ENCODE data around the gene RBM3.

RBM3 gene

DNA sequence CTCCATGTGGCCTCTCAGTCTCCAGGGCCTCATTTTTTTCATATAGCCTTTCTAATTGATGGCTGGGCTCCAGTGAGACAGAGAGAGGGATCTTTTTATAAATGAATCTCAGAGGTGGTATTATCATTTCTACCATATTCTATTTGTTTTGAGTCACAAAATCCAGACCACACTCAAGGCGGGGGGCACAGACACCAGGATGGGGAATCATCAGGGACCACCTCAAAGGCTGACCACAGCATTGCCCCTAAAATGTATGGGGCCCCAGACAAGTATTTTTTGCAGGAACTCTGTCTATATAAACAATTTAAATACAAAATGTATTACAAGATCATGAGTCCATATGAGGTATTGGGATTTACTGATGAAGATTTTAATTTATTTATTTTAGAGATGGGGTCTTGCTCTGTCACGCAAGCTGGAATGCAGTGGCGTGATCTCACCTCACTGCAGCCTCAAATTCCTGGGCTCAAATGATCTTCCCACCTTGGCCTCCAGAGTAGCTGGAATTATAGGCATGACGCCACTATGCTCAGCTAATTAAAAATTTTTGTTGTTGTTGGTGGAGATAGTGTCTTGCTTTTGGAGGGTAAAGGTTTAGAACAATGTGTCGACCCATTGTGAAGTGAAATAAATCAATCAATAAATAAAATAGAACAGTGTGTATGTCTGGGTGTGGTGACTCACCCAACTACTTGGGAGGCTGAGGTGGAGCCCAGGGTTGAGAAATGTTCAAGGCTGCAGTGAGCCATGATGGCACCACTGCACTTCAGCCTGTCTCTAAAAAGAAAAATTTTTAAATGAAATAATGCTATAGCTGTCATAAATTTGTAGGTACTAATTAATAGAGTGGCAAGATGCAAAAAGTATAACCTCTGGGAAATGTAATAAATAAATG, 52.4 kb downstream of the RBM3 start:
- TF ChIP-seq, protein P1, sequence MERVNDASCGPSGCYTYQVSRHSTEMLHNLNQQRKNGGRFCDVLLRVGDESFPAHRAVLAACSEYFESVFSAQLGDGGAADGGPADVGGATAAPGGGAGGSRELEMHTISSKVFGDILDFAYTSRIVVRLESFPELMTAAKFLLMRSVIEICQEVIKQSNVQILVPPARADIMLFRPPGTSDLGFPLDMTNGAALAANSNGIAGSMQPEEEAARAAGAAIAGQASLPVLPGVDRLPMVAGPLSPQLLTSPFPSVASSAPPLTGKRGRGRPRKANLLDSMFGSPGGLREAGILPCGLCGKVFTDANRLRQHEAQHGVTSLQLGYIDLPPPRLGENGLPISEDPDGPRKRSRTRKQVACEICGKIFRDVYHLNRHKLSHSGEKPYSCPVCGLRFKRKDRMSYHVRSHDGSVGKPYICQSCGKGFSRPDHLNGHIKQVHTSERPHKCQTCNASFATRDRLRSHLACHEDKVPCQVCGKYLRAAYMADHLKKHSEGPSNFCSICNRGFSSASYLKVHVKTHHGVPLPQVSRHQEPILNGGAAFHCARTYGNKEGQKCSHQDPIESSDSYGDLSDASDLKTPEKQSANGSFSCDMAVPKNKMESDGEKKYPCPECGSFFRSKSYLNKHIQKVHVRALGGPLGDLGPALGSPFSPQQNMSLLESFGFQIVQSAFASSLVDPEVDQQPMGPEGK (tag by site-specific recombination; IDR thresholded peaks at IDR 0.05), result no peak
- TF ChIP-seq ZBTB26 (tag by site-specific recombination; optimal IDR thresholded peaks at IDR 0.05), result no peak
- TF ChIP-seq ZNF248 (tag by site-specific recombination; IDR thresholded peaks at IDR 0.05), result no peak
- TF ChIP-seq KLF7 (tag by site-specific recombination; IDR thresholded peaks at IDR 0.05; ENCODE audit: borderline replicate concordance), result no peak
- TF ChIP-seq, protein P2, sequence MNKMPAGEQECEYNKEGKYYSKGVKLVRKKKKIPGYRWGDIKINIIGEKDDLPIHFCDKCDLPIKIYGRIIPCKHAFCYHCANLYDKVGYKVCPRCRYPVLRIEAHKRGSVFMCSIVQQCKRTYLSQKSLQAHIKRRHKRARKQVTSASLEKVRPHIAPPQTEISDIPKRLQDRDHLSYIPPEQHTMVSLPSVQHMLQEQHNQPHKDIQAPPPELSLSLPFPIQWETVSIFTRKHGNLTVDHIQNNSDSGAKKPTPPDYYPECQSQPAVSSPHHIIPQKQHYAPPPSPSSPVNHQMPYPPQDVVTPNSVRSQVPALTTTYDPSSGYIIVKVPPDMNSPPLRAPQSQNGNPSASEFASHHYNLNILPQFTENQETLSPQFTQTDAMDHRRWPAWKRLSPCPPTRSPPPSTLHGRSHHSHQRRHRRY (tag by site-specific recombination; IDR thresholded peaks at IDR 0.05), result no peak
- no peak for TF ChIP-seq ZNF416 (tag by site-specific recombination; IDR thresholded peaks at IDR 0.05)
- no peak for TF ChIP-seq OVOL3 (tag by site-specific recombination; IDR thresholded peaks at IDR 0.05)
- no peak for TF ChIP-seq ZNF37A (tag by site-specific recombination; IDR thresholded peaks at IDR 0.05)
- TF ChIP-seq ZNF19 (tag by site-specific recombination; IDR thresholded peaks at IDR 0.05; ENCODE audit: low read depth), result no peak
- Histone ChIP-seq H3K9me3 (ENCODE audit: control insufficient read depth, insufficient read depth, low read depth, low read length) (no peaks in the 10 kb centered on the region), H3K4me3 (ENCODE audit: low read depth, low read length) (no peak overlapping the region), H3K27ac (ENCODE audit: extremely low read depth, low read depth, low read length) (no peak overlapping the region), H3K4me1 (ENCODE audit: control insufficient read depth, insufficient read depth, low read length) (no peaks in the 10 kb centered on the region), H3K36me3 (ENCODE audit: control insufficient read depth in 2 of 2, insufficient read depth in 1 of 2, low read length in 2 of 2) (no peaks in the 10 kb centered on the region)
- POLR2A ChIA-PET, result interaction anchor here (1.0 kb wide), 1 partner anchor 8 kb away, joined by 3 read pairs; no protein-coding TSS in a partner anchor
- CTCF ChIA-PET, result interaction anchor here (0.6 to 0.7 kb wide), 3 partner anchors 38 to 444 kb away, joined by 3 to 6 read pairs (median 4); no protein-coding TSS in a partner anchor
